Measurements from ENCODE around the gene PDE4B. TPM values are rescaled to one million over a fixed set of nuclear protein-coding genes. Genes with fewer than 3 reads are reported as not detected.

Gene PDE4B
- total RNA-seq, 2 donors from 2014 or later = 2.0 to 5.7 TPM

- Histone ChIP-seq H3K4me3 (no peak overlapping the region), H3K27me3 (no peaks in the 10 kb centered on the region), H3K9me3 (no peaks in the 10 kb centered on the region), H3K4me1 (no peaks in the 10 kb centered on the region), H3K36me3 (no peaks in the 10 kb centered on the region), H3K27ac (no peak overlapping the region), H3K9ac (ENCODE audit: low read depth in 2 of 2, low read length in 2 of 2) (no peak overlapping the region)
- intact Hi-C loops (cut with DNase I) = no loop called here
- DNase-seq = no peak
- TF ChIP-seq CTCF (IDR thresholded peaks at IDR 0.05) = no peak
These were observed 563.1 kb downstream of the PDE4B start for GRCh38 chr1:66355756-66356155.

GRCh38 chr1:66356605-66357004 is 563.9 kb downstream of the PDE4B start:
- H3K4me1 ChIP-seq = no peaks in the 10 kb centered on the region
- H3K9ac ChIP-seq (ENCODE audit: low read depth in 2 of 2, low read length in 2 of 2) = no peak overlapping the region
- TF ChIP-seq CTCF (IDR thresholded peaks at IDR 0.05) = no peak
- H3K36me3 ChIP-seq = no peaks in the 10 kb centered on the region
- no peaks in the 10 kb centered on the region for H3K27me3 ChIP-seq
- H3K9me3 ChIP-seq = no peaks in the 10 kb centered on the region
- intact Hi-C loops (cut with DNase I) = no loop called here
- H3K27ac ChIP-seq = no peak overlapping the region
- no peak for DNase-seq
- no peak overlapping the region for H3K4me3 ChIP-seq

- Histone ChIP-seq H3K9ac (ENCODE audit: low read depth in 2 of 2, low read length in 2 of 2) (no peak overlapping the region), H3K27me3 (no peaks in the 10 kb centered on the region), H3K4me1 (no peaks in the 10 kb centered on the region), H3K36me3 (no peaks in the 10 kb centered on the region), H3K4me3 (no peak overlapping the region), H3K27ac (no peak overlapping the region), H3K9me3 (no peaks in the 10 kb centered on the region)
- intact Hi-C loops (cut with DNase I) = no loop called here
- no peak for TF ChIP-seq CTCF (IDR thresholded peaks at IDR 0.05)
- no peak for DNase-seq
These were observed 564.3 kb downstream of the PDE4B start for GRCh38 chr1:66357021-66357420.

GRCh38 chr1:66357478-66358197 is 564.9 kb downstream of the PDE4B start:
- no peak for TF ChIP-seq CTCF (IDR thresholded peaks at IDR 0.05)
- no peak overlapping the region for H3K9ac ChIP-seq (ENCODE audit: low read depth in 2 of 2, low read length in 2 of 2)
- no peaks in the 10 kb centered on the region for H3K27me3 ChIP-seq
- H3K9me3 ChIP-seq = no peaks in the 10 kb centered on the region
- no peak for DNase-seq
- intact Hi-C loops (cut with DNase I) = no loop called here
- H3K4me1 ChIP-seq = no peaks in the 10 kb centered on the region
- H3K36me3 ChIP-seq = no peaks in the 10 kb centered on the region
- H3K27ac ChIP-seq = no peak overlapping the region
- H3K4me3 ChIP-seq = no peak overlapping the region

- Histone ChIP-seq H3K27me3 (no peaks in the 10 kb centered on the region), H3K27ac (no peak overlapping the region)
- no peak for DNase-seq
These were observed 566.6 kb downstream of the PDE4B start for GRCh38 chr1:66359269-66359668.

More at GRCh38 chr1:66359269-66359668, 566.6 kb downstream of the PDE4B start:
- no peaks in the 10 kb centered on the region for H3K4me1 ChIP-seq
- intact Hi-C loops (cut with DNase I) = no loop called here
- H3K9me3 ChIP-seq = no peaks in the 10 kb centered on the region
- no peak overlapping the region for H3K9ac ChIP-seq (ENCODE audit: low read depth in 2 of 2, low read length in 2 of 2)
- H3K36me3 ChIP-seq = no peaks in the 10 kb centered on the region
- no peak overlapping the region for H3K4me3 ChIP-seq
- TF ChIP-seq CTCF (IDR thresholded peaks at IDR 0.05) = no peak

Measured in colonic mucosa (tissue), 4 donors.